GM18499 (cell line): ENCODE results near the gene LFNG.

Experiments used
- ATAC-seq: cut with Tn5 transposase; IDR thresholded peaks from one replicate; pipeline ENCODE4 v1.9.1; 2021; ENCODE audit warnings: moderate number of reproducible peaks; ENCODE audit not compliant: insufficient read depth, unreplicated experiment

The LFNG gene, protein sequence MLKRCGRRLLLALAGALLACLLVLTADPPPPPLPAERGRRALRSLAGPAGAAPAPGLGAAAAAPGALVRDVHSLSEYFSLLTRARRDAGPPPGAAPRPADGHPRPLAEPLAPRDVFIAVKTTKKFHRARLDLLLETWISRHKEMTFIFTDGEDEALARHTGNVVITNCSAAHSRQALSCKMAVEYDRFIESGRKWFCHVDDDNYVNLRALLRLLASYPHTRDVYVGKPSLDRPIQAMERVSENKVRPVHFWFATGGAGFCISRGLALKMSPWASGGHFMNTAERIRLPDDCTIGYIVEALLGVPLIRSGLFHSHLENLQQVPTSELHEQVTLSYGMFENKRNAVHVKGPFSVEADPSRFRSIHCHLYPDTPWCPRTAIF

DNA sequence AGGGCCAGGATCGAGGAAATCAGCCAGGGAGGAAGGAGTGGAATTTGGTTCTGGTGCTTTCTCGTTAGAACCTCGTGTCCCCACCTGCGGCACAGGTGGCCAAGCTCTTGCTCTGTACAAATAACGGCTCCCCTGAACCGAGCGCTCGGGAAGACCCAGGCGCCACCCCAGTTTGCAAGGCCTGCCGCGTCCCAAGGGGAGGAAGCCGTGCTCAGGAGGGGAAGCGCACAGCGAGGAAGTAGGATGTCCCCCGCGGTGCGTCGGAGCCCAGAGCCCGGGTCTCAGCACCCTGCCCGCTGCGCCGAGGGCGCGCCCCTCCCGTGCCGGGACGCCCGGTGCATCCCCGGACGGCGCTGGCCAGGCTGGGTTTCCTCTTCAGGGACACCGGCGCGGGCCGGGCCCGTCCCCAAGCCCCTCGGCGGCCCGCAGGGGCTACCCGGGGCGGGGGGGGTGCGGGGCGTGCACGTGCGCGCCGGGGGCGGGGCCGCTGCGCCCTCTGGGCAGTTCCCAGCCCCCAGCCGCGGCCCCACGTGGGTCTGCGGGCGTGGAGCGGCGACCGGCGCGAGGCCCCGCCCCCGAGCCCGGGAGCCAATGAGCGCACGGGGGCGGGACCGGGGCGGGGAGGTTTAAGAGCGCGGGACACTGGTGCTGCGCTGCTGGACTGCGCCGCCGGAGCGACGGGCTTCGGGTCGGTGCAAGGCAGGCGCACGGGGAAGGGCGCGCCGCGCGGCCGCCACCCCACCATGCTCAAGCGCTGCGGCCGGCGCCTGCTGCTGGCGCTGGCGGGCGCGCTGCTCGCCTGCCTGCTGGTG lies at the start of gene LFNG:
Gene LFNG (plus strand): TSS at position 656 of the 812 bp plus-strand sequence. CDS start 88 bp downstream, at position 744.
- ATAC-seq: no peak

DNA sequence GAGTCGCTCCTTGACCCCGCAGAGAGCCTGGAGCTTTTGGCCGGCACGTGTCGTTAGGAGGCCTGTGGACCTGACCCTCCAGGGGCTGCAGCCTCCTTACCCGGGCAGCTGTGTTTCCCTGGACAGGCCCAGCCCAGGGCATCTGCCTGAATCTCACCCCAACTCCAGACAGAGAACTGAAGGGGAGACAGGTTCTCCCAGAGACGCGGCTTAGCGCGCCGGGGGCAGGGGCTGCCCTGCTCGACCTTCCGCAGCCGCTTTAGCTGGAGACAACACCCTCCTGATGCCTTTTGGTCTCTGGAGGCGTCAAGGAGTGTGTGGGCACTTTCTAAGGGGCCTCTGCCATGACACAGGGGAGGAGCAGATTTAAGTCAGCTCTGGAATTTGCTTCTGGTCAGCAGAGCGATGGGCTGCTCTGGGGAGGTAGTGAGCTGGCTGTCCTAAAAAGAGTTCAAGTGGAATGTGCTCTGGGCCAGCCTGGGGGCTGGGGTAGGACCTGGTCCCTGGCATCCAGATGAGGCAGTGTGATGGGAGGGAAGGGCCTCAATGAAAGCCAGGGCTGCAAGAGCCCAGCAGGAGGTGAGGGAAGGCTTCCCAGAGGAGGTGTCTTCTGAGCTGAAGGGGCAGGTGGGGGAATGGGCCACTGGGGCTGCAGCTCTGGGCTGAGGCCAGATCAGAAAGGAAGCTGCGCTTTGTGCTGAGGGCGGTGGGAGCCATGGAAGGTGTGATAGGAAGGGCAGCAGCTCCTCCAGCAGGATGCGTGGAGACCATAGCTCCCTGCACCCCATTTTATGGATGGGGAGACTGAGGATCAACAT lies 49.2 kb upstream of the LFNG start:
- no peak for ATAC-seq

DNA sequence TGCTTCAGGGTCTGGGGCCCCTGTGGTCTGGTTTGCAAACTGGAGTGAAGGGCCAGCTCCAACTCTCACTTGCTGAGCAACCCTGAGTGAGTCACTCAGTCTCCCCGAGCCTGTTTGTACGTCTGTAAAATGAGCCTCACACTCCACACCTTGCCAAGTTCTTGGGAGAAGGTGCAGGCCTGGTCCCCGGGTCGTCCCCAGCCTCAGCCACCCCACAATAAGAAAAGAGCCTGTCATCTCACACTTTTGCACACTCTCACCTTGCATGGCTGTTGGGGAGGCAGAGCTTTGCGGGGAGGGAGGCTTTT lies 48.6 kb upstream of the LFNG start:
- no peak for ATAC-seq

DNA sequence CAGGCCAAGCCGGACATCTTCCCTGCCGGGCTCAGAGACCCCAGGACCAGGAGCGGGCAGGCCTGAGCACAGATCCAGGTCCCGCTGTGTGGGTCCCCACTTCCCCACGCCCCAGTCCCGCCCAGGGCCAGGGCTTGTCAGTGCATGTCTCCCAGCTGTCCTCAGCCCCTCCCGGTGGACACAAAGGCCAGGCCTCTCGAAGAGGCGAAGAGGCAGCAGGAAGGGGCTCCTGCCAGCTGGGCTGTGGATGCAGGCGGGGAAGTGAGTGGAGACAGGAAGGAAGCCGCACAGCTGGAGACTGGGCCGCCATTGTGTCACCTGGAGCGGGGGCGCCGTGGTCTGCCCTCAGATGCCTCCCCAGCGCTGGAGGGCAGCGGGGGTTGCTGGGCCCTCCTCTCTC lies 48.2 kb upstream of the LFNG start:
- no peak for ATAC-seq

DNA sequence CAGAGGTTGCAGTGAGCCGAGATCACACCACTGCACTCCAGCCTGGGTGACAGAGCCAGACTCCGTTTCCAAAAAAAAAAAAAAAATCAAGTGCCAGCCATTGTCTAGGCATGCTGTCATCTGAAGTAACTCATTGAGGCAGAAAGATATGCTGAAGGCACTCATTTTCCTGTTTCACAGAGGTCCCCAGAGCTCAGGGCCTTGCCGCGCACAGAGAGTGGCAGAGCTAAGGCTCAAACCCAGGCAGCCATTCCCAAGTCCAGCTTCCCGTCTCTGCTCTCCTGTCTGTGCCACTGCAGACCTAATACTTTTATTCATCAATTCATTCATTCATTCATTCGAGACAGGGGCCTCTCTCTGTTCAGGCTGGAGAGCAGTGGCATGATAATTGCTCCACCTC lies 46.8 kb upstream of the LFNG start:
- ATAC-seq: no peak

DNA sequence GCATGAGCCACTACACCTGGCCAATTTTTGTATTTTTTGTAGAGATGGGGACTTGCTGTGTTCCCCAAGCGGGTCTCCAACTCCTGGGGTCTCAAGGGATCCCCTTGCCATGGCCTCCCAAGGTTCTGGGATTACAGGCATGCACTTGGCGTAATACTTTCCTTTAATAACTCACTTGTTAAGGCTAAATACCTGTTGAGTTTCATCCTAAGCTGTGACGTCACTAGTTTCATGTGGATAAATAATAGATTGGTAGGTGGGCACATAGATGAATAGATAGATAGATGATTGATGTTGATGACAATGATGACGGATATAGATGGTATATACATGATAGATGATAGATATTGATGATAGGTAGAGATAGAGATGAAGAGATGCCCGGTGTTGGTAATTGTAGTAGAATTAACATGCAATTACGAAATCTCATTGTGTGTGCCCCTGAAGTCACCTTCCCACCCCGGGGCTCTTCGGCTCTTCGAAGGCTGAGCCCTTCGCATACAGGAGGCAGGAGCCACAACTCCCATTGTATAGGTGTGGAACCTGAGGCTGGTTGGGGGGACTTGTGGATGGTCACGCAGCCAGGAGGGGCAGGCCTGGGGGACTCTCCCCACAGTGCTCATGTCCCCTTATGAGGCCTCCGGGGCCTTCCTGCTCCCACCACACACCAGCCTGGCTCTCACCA lies 45.9 kb upstream of the LFNG start:
- no peak for ATAC-seq

DNA sequence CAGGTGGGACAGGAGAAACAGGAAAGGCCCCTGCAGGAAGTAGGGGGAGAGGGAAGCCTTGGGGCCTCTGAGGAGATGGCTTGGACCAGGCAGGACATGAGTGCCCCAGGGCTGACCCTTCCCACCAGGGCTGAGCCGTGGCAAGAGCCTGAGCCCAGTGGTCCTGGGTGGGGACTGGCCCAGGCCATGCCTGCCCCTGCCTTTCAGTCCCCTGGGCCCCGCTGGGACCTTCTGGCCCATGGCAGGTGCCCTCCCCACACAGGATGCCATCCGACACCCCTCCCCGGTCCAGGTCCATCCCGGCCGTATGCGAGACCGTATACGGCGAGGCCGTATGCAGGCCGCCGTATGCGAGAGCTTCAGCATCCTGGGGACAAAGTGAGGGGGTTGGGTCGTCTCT lies 45.4 kb upstream of the LFNG start:
- no peak for ATAC-seq

DNA sequence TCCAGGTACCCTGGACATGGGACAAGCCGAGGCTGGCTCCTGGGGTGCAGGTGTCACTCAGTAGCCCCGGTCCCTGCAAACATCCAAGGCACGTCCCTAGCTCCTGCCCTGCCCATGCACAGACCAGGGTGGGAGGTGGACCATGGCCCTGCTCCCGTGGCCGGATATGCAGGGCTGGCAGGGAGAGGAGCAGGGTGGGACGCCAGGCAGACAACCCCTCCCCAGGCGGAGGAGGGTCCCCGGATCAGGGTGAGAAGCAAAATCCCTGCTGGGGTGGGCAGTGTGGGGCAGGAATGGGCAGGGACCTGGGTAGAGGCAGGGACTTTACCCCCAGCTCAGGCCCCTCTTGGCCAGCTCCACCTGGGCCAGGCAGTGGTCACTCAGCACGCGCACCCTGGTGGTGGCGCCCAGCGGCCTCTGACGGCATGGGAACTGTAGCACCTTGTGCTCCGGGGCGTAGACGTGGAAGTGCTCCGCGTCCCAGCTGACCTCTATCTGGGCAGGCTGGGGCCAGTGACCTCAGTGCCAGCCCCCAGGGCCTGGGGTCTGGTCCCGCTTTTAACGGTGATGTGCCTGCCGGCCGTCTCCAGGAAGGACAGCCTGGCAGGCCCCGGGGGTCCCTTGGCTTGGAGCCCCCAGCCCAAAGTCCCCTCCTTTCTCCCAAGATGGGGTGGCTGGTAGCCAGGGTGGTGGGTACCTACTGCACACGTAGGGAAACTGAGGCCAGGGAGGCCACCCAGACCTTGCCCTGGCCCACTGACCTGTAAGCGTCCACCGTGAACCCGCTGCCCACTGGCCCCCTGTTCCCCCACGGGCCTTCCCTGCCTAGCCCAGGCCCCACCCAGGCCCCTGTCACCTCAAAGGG lies 44.5 kb upstream of the LFNG start:
- no peak for ATAC-seq

DNA sequence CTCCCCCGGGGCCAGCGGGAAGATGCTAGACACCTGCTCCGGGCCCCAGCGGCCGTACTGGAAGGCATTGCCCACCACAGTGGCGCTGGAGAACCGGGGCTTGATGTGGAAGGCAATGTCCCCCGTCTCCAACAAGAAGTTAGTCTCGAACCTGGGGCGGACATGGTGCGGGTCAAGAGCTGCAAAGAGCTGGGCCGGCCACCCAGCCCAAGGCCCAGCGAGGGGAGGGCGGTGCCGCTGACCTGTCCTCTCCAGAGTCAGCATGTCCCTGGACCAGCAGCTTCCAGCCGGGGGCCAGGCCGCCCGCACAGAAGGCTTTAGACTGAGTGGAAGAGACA lies 43.9 kb upstream of the LFNG start:
- no peak for ATAC-seq

DNA sequence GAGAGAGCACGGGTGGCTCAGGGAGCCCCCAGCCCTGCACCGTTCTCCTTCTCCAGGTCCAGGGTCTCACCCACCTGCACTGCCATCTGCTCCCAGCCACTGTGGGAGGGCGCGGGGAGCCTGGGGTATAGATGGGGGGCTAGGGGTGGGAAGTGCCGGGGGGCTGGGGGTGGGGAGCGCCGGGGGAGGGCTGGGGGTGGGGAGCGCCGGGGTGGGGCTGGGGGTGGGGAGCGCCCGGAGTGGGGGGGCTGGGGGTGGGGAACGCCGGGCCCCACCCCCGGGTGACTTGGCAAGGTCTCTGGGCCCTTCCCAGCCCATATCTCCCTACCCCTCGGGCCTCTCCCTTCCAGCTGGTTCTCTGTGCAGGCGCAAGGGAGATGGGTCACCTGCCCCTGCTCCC lies 43.3 kb upstream of the LFNG start, which contains the start of gene GRIFIN:
Gene GRIFIN (minus strand): TSS at position 101 of the 400 bp plus-strand sequence. CDS start 15 bp downstream, at position 86.
- no peak for ATAC-seq

DNA sequence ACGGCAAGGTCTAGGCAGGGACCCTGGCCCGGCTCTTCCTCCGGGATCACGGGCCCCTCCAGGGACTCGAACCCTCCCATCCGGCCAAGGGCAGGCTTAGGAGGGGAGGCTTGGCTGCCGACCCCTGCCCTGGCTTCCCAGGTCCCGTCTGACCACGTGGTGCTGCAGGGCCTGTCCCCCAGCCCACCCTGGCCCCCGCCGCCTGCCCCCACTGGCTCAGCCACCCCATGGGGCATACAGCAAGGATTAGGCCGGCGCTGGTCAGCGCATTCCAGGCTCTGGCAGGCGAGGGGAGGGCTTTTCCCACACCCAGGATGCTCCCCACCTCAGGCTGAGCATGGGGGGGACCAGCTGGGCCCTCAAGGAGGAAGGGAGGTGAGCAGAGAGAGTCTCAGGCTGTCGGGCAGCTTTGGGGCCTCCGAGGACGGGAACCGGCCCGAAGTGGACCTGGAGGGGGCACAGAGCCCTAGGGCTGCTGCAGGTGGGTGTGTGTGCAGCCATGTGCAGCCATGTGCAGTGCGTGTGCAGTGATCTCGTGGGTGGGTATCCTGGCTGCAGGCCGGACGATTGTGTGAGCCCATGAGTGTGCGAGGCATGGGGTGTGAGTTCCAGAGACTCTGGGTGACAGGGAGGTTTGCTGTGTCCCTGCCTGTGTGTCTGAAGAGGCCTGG lies 42.7 kb upstream of the LFNG start:
- no peak for ATAC-seq

DNA sequence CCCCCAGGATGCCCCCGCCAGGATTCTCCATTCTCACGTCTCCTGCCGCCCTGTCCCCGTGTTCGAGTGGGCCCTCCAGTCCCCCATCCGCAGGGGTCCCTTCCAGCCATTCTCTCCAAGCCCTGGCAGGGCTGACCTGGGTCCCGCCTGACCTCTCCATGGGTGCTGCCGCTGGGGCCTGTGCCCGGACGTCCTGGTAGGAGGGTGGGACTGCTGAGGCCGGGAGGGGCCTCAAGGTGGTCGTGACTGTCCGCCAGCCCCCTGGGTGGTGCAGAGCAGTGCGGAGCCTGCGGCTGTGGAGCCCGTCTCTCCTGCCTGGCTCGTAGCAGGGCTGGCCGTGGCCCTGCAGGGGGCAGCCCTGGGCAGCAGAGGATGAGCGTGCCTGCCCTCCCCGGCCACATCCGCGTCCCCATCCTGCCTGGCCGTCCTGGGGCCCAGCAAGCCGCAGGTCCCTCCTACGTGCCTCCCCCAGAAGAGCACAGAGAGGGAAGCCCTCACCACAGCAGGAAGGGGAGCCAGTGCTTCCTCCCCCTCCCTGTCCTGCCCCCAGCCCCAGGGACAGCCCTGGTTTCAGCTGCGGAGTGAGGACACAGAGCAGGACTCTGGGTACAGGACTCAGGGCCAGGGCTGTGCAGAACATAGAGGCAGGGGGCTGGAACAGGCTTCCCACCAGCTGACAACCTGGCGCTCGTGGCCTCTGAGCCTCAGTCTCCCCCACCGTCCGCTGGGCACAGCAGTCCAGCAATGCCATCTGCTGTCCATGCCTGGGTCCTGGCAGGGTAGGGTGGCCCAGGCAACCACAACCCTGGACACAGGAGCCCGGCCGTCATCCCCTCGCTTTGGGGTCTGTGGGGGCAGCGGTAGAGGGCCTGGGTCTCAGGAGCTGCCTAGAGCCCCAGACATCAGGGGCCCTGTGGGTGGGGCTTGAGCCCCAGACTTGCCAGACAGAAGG lies 41.9 kb upstream of the LFNG start:
- no peak for ATAC-seq

DNA sequence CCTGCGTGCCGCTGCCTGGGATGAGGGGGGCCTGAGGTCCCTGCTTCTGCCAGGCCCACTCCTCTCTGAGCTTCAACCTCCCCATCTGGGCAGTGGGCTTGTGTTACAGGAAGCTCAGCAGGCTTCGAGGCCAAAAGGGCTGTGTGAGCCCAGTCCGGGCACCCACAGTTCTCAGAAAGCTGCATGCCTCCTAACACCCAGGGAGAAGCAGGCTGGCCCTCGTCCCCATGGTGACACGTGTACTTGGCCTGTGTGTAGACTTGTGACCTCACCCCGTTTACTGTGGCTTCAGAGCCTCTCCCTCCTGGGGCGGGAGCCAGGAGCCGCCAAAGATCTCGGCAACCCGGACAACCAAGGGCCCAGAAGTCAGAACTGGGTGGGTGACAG lies 41.2 kb upstream of the LFNG start:
- no peak for ATAC-seq

DNA sequence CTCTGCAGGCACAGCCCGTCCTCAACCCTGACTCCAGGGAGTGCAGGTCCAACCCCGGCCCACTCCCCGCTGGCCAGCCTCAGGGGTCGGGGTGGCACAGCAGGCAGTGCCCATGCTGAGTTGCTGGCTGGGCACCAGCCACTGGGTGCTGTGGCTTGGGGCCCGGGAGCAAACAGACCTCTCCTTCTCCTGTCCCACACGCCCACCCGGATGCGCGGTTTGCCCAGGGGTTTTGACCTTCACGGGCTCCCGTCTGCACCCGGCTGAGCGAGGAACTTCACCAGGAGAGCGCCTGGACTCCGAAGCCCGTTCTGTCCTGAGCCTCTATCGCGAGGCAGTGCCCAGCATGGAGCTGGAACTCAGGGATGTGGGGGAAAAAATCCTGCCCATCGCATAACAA lies 40.8 kb upstream of the LFNG start:
- no peak for ATAC-seq

DNA sequence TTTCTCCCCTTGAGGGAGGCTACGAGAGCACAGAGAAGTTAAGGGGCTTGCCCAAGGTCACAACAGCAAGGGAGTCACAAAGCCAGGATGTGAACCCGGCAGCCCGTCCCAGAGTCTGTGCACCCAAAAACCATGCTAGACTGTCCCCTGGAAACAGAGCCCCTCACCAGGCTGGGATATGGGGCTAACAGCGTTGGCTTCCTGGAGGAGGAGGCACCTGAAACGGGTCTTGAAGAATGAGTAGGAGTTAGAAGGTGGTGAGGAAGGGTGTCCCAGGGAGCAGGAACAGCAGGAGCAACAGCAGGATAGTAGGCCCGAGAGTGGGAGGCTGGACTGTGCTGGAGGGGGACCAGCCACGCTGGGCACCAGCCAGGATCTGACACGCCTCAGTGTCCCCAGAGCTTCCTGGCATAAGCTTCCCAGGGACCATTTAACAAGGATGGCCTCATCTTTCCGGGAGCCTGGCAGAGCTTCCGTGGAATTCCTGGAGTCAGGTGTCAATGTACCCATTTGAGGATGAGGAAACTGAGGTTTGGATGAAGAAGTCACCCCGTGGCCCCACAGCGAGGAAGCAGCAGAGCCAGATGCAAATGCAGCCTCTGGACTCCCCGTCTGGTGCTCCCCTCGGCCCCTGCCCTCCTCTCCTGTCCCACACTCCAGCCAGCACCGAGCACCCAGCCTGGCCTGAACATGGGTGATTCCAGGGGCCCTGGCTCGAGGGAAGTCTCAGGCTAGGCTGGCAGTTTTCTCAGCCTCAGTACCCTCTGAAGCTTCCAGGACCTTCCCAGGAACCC lies 40.1 kb upstream of the LFNG start:
- ATAC-seq: no peak

DNA sequence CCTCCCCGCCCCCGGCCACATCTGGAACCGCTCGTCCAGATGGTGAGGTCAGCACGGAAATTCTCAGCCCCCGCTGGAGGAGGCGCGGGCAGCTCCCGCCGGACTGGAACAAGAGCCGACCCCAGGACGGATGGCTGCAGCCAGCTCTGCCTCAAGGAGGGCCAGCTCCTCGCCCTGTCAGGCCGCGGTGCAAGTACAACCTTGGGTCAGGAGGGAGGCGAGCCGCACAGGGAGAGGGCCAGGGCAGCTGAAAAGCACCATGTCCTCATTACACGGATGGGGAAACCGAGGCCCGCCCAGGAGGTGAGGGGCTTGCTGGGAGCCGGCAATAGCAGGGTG lies 39.5 kb upstream of the LFNG start:
- no peak for ATAC-seq

DNA sequence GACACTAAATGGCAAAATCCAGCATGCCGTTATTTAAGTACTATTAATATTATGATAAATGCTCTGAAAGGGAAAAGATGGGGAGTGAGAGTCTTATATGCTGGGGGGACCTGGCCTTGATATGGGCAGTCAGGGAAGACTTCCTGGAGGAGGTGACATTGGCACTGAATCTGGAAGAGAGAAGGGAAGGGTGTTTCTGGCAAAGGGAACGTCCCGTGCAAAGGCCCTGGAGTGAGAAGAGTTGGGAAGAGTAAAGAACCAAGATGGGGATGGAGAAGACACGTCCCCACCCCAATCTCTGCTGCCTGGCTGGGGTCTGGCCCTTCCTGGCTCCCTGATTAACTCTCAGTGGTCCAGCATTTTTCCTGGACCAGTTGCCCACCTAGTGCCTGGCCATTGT lies 38.4 kb upstream of the LFNG start:
- no peak for ATAC-seq
